ENCODE results near the gene AP1S3.
"Not testable (repeated sequence)": the region's sequence is repeated elsewhere in the genome, so short reads cannot be mapped to it uniquely, and the experiment has no call there.

AP1S3 gene

DNA sequence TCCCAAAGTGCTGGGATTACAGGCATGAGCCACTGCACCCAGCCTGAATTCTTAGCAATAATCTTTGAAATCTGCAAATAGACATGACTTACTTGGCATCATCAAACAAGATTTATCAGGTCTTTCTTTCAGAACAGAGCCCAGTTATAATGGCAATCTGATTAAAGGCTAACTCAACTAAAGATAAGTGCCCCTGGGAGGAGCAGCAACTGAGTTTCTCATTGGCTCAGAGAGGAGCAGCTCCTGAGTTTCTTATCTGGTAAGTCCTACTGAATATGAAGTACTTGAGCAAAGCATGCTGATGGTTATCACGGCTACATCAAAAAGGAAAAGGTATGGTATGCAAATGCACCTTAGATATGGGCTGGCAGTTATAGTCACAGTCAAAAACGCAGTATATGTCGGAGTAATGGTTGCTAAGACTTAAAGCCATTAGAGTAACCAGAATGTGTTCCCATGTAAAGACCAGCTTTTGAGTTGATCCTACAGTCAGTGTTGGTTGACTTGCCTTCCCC, 15.0 kb upstream of the AP1S3 start:
- no peak for DNase-seq

DNA sequence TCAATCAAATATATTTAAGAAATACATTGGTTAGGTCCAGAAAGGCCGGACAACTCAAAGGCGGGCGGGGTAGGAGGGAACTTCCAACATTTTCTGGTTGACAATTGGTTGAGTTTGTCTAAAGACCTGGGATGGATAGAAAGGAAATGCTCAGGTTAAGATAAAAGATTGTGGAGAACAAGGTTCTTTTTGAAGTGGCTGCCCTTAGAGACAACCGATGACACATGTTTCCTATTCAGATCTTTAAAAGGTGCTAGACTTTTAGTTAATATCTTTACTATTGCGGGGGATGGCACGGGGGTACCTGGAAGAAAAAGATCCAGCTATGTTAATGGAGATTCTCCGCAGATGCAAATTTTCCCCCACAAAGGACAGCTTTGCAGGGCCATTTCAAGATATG, 10.0 kb upstream of the AP1S3 start:
- no peak for DNase-seq

DNA sequence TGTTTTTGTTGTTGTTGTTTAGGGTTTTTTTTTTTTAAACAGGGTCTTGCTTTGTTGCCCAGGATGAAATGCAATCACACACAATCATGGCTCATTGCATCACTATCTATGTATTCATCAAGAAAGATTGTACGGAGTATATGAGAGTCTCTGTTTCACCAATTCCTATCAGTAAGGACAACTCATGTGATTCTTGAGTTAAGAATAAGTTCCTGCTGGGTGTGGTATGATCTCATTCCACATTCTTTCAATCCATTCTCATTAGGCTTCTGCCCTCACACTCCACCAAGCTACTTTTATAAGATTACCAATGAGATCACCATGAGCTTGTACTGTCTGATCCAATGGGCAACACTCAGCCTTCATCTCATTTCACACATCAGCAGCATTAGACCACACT, 9.1 kb upstream of the AP1S3 start:
- no peak for DNase-seq

DNA sequence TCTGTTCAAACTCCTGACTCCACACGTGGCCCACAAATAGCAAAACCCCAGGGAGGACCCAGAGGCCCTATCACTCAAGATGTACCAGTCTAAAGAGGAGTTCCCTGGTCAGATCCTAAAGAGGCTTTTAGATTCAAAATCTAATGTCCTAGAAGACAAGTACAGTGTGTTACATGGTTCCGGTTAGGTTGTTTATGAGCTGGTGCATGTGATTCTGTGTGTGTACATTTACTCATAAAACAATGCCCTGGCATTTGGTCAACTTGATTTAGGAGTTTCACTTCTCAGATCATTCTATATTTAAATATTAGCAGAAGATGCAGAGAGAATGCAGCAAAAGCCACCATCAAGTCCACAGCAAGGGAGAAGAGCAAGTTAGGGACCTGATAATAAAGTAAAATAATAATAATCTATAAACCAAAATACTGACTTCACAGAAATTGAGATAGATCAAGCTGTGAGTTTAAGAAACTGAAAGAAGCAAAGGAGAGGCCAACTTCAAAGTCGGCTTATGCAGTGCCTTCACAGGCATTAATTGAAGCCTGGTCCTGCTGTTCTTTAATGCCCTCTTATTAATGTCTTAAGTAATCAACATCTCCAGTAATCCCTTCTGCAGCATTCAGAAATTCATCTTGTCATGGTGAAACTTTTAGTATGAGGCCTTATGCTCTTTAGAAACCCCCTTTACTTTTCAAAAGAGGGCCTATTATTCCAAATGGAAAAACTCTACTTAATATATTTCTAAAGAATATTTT, 4.2 kb upstream of the AP1S3 start:
- DNase-seq: no peak

DNA sequence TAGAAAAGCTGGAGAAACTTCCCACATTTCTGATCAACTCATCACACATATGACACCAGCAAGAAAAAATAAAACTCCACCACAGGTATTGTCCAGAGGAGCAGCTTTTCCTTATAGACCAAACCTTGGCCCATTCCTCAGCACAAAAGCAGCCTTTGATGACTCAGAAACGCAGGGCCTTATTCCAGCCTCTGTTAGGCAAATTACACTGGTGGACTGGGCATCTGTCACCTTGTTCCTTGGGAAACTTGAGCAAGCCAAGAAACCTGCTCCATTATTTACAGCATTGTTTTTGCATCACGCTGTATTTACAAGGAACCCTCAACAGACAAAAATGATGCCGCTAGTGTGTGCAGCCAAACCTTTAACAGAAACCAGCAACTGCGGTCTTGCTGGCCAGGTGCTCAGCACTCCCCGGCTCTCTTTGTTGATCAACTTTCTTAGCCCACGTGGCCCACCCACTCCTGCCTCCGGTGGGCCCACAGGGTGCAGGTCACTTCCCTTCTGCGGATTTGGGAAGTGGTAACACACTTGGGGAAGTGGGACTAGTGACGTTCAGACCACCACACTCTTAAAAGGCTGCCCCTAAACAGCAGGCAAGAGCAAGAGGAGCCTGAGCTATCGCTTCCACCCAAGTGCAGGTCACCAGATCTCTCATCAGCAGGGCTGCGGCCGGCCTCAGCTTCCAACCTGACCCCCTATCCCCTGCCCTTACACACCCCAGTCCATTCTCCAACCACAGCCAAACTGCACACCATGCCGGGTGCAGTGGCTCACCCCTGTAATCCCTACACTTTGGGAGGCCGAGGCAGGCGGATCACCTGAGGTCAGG, 1.5 kb downstream of the AP1S3 start:
- DNase-seq: no peak

DNA sequence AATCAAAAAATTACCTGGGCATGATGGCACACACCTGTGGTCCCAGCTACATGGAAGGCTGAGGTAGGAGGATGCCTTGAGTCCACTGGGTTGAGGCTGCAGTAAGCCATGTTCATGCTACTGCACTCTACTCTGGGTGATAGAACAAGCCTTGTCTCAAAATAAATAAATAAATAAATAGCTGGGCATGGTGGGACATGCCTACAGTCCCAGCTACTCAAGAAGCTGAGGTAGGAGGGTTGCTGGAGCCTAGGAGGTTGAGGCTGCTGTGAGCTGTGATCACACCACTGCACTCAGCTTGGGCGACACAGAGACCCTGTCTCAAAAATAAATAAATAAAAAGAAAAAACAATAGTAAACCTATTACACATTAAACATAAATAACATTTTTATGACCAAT, 3.0 kb downstream of the AP1S3 start:
- no peak for DNase-seq

DNA sequence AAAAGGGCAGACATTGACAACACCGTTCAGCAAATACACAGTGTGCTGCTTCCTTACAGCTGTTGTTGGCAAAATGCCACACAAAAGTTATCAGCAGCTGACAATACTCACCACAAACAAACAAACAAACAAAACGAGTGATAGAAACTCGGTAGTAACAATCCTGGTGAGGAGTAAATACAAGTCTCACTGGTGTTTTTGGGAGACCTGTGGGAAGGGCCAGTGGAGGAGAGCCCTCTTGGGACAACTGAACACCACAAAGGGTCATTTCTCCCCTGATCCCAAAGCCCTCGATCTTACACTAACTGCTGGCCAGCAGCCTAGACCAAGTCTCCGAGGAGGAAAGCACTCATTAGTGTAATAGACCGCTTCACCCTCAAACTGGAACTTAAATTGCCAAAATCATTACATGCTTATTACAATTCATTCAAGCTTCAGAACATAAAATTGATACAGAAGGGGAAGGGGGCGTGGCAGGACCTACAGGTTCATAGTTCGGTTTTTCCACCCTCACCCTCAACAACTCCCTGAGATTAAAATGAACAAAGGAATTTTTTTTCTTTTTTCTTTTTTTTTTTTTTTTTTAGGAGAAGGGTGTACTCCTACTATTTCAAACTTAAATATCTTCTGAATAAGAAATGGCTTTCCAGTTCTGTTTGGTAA, 5.0 kb downstream of the AP1S3 start:
- DNase-seq: no peak

DNA sequence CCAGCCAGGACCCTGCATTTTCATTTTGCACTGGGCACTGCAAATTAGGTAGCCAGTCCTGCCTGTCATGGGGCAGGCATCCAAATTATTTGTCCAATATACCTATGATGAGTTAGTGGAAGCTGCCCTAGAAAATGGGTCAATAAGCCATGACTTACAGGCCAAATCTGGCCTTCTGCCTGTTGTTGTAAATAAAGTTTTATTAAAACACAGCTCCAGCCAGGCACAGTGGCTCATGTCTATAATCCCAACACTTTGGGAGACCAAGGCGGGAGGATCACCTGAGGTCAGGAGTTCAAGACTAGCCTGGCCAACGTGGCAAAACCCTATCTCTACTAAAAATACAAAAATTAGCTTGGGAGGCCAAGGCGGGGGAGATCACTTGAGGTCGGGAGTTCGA, 8.3 kb downstream of the AP1S3 start:
- DNase-seq: no peak

DNA sequence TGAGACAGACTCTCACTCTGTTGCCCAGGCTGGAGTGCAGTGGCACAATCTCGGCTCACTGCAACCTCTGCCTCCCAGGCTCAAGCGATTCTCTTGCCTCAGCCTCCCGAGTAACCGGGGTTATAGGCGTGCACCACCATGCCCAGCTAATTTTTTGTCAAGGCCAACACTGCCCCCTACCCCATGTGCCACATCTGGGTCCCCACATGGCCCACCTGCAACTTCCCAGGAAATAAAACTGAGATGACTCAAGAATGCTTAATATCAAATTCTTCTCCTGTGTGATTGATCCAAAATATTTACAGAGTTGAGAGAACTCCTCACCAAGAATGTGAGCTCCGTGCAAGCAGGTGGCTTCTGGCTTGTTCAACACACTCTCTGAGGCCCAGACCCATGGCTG, 9.1 kb downstream of the AP1S3 start:
- DNase-seq: no peak

DNA sequence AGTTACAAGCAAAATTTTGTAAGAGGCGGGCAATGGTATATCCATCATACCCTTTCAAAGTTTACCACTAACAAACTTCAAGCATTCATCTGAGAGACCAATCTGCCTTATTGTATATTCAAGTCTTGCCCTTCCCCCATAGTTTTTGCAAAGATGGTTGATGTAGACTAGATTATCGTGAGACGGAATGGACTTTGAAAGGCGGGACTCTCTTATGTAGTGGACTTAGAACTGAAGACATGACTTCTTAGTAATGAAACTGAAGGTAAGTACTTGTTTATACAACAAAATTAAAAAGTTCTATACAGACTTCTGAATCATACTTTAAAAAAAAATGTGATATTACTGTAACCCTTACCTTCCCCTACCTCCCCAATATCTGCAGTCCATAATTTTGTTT, 10.4 kb downstream of the AP1S3 start:
- DNase-seq: no peak

DNA sequence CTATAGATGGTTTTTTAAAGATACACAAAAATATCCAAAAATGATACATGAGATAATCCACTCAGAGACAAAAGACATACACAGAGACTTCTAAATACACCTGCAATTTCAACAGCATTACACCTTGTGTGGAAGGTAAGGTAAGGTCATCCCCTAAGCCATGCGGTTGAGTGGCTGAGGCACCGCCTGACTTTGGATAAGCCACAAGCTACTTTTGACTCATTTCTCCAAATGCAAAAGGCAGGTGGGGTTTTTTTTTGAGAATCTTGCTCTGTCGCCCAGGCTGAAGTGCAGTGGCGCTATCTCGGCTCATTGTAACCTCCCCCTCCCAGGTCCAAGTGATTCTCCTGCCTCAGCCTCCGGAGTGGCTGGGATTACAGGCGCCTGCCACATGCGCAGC, 13.1 kb downstream of the AP1S3 start:
- DNase-seq: no peak

DNA sequence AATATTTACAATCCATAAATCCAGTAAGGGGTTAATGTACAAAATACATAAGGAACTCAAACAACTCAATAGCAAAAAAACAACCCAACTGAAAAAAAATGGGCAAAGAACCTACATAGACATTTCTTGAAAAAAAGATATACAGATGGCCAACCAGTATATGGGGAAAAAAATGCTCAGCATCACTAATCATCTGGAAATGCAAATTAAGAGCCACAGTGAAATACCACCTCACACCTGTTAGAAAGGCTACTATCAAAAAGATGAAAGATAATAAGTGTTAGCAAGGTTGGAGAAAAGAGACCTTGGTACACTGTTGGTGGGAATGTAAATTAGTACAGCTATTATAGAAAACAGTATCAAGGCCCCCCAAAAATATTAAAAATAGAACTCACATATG, 14.6 kb downstream of the AP1S3 start:
- no peak for DNase-seq

DNA sequence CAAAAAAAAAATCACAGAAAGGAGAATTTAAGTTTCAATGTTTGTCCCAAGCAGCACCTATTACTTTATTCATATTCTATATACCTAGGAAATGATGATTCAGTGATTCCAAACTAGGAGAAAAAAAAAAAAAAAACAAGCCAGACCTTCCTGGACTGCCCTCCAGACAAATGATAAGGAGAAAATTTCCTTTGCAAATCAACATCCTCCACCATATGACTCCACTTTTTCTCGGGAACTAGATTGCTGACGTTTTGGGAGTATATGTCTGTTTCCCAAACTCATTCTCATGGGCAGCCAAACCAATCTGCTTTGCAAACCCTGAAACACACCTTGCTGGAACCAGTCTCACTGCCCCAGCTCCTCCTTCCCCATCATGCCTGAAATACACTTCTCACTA, 16.8 kb downstream of the AP1S3 start:
- no peak for DNase-seq

DNA sequence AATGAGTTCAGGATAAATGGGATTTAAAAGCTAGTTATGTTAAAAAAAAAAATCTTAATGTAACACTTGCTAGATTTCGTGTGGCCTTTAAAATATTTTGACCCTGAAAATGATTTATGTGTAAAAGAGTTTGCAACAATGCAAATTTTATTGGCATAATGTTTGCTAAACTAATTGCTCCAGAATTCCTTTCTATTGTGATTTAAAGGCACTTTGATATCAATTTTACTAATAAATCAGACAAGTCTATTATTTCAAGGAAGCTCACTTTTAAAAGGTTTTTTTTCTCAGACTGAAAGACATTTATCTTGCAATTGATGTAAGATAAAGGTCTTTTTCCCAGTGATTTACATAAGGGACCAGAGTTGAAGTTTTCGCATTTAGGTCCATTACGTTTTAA, 17.5 kb downstream of the AP1S3 start:
- DNase-seq: no peak

DNA sequence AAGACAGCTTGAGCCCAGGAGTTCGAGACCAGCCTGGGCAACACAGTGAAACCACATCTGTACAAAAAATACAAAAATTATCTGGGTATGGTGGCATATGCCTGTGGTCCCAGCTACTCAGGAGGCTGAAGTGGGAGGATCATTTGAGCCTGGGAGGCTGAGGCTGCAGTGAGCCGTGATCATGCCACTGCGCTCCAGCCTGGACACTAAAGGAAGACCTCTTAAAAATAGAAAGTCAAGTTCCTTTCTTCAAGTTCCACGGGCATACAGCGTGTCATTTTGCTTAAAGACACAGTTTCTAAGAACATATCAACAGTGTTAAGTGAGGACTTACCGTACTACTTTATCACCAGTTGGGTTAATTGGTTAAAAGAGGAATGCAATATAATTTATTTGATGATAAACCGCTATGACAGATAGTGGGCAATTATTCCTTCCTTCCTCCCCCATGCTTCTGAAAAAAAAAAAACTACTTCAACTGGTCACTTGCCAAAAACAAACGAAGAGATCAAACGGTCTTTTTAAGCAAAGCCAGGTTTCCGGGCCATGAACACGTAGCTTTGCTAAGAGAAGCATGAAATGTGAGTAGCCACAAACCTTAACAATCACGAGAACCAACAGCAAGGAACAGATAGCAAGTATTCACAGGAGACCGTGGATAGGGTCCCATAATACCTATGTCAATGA, 21.4 kb downstream of the AP1S3 start:
- no peak for DNase-seq

DNA sequence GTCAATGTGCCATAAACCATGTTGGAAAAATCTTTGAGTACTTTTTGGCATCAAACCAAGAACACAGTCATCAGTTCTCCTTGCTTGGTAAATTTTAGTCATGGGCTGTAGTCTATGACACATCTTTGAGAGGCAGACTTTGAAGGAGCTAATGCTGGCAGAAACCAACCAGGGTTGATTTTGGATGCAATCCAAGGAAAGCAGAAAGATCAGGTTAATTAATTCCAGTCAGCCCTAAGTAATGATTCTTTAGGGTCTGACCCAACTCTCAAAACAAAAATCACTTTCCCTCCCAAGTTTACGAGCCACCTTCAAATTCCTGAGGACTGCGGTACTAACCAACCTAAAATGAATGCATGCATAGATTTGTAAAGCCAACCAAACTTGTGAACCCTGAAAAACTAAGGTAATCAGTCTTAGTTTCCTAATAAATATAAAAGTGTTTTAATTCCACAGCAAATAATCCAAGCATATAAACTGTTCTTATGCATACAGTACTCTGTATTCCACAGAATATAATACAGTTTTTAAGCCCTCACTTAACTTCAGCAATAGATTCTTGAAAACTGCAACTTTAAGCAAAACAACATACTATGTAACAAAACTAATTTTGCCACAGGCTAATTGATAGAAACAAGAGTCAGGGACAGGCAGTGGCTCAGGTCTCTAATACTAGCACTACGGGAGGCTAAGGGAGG, 22.0 kb downstream of the AP1S3 start:
- DNase-seq: no peak

DNA sequence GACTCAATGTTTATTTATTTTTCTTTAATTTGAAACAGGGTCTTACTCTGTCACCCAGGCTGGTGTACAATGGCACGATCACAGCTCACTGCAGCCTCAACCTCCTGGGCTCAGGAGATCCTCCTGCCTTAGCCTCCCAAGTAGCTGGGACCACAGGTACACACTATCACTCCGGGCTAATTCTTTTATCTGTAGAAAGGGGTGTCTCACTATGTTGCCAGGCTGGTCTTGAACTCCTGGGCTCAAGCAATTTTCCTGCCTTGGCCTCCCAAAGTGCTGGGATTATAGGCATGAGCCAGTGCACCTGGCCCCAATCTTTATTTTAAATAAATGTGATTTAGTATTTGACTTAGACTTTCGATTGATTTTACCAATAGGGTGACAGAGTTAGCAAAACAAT, 22.6 kb downstream of the AP1S3 start:
- DNase-seq: not testable (repeated sequence)

DNA sequence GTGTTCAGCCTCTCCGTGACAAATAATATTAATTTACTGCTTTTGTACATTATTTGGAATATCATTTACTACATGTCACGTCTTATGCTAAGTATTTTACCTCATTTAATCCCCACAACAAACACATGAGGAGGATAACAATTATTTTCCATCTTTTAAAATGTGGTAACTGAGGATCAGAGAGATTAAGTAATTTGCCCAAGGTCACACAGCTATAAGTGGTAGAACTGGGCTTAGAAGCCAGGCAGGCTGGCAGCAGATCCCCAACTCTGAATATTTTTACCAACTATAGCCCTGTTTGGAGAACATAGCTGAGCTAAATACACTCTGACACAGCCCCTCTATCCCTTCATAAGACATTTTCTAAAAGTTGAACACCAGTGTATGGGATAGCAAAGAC, 24.1 kb downstream of the AP1S3 start:
- DNase-seq: no peak

DNA sequence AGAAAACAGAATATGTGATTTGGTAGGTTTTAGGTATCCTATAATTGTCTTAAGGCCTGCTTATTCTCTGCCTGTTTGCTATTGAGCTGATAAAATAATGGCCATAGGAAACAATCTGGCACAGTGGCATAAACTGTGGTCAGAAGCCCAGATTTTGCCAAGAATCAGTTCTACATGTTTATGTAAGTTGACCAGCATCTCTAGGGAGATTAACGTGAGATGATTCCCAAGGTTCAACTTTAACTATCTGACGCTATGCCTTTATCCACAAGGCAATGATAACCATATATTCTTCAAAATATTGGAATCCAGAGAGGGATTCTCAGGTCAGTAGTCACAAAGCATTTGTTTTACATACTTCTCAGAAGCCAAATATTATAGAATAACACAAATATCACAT, 25.6 kb downstream of the AP1S3 start:
- DNase-seq: no peak

DNA sequence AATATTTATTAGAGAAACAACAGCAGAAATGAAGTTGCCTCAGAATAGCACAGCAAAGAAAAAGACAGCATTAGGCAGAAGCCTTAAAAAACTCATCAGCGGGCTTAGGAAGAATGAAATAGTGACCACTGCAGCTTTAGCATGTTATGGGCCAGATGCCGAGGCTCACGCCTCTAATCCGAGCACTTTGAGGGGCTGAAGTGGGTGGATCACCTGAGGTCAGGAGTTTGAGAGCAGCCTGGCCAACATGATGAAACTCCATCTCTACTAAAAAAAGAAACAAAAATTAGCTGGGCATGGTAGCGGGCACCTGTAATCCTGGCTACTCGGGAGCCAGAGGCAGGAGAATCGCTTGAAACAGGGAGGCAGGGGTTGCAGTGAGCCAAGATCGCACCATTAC, 32.4 kb downstream of the AP1S3 start:
- DNase-seq: no peak

DNA sequence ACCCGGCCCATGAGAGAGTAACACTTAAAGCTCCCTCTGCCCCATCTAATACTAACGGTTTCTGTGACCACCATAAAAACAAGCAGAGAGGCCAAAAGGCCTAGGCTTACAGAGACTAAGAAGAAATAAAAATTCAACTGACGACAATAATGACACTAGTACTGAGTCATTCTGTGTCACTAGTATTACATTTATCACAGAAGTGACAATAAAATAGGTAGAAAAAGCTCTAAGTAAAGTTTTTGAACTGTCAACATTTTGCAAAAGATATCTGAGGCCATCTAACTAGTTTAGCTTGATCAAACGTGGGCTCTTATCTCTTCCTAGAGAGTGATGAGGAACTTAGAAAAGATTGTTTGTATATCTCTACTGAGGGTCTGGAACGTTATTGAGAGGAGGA, 35.6 kb downstream of the AP1S3 start:
- no peak for DNase-seq

DNA sequence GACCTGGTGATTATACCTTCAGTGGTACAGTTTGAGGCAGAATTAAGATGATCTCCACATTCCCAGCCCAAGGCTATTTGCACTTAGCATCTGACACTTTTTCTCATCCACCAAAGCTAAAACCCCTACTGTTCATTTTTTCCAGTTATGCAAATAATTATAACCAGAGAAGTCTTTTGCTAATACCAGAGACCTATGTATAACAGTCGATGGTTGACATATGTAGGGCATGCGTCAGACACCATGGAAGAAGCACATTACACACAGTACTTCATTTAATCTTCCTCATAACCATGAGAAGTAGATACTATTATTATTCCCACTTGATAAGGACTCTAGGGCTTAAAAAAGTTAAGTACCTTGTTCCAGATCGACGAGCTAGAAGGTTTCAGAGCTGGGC, 36.5 kb downstream of the AP1S3 start:
- no peak for DNase-seq

Data from activated effector memory CD4-positive, alpha-beta T cell treated with anti-CD3 and anti-CD28 coated beads, Interleukin-2, amount 50 U/mL, for 16 hours (primary cell).